Astrocyte of the cerebellum (primary cell): ENCODE data around the gene ARHGEF40.
A peak's percentile ranks its signal among the peaks of the same experiment; 100 is the strongest.

ENCODE experiments used
- DNase-seq: peaks from one replicate; pipeline ENCODE4 v3.0.0-alpha.2; 2011; ENCODE audit warnings: low read depth
- H3K4me3 ChIP-seq: 2 replicates; pipeline ENCODE4 v1.5.1; 2011; ENCODE audit warnings: mild to moderate bottlenecking, low read depth, low read length, moderate library complexity
- CTCF ChIP-seq: IDR thresholded peaks from 2 replicates; pipeline ENCODE4 v1.5.1; 2012; ENCODE audit warnings: low read length, low read depth, moderate library complexity, mild to moderate bottlenecking; ENCODE audit errors: missing control alignments
- in situ Hi-C: cut with HindIII; loops from 2 replicates; pipeline ENCODE4 v1.10.0; 2017; ENCODE audit warnings: low sequenced_read_pairs

ARHGEF40 gene

GRCh38 chr14:21118933-21119332 is 48.8 kb downstream of the ARHGEF40 start:
- no peak for TF ChIP-seq CTCF
- H3K4me3 ChIP-seq: no peak overlapping the region
- in situ Hi-C loops: no loop called here
- DNase-seq: no peak

GRCh38 chr14:21120686-21121085 is 50.6 kb downstream of the ARHGEF40 start:
- no peak for DNase-seq
- no peak for TF ChIP-seq CTCF
- no peak overlapping the region for H3K4me3 ChIP-seq
- in situ Hi-C loops: no loop called here

GRCh38 chr14:21121122-21121521 is 51.0 kb downstream of the ARHGEF40 start:
- TF ChIP-seq CTCF: no peak
- in situ Hi-C loops: no loop called here
- H3K4me3 ChIP-seq: no peak overlapping the region
- no peak for DNase-seq

GRCh38 chr14:21123429-21123828 is 53.3 kb downstream of the ARHGEF40 start:
- in situ Hi-C loops: no loop called here
- no peak overlapping the region for H3K4me3 ChIP-seq
- TF ChIP-seq CTCF: no peak

GRCh38 chr14:21133901-21134300 is 63.8 kb downstream of the ARHGEF40 start:
- in situ Hi-C loops: no loop called here
- TF ChIP-seq CTCF: no peak
- no peak for DNase-seq
- no peak overlapping the region for H3K4me3 ChIP-seq

More at GRCh38 chr14:21123429-21123828, 53.3 kb downstream of the ARHGEF40 start:
- DNase-seq: no peak

GRCh38 chr14:21136024-21136423 is 65.9 kb downstream of the ARHGEF40 start:
- no peak overlapping the region for H3K4me3 ChIP-seq
- in situ Hi-C loops: no loop called here
- no peak for DNase-seq
- peak; percentile 60 for TF ChIP-seq CTCF
